Glutamatergic neuron (in vitro differentiated cells): Measurements from ENCODE around the gene TACC2. TPM values are rescaled to one million over a fixed set of nuclear protein-coding genes. Genes with fewer than 3 reads are reported as not detected.

Source experiments
- DNase-seq: peaks from one replicate; pipeline ENCODE4 v3.0.0; 2022
- H3K27ac Mint-ChIP-seq: one replicate; pipeline ENCODE4 v1.8.0; 2020; ENCODE audit warnings: mild to moderate bottlenecking, mixed read lengths, inconsistent platforms; ENCODE audit not compliant: unreplicated experiment
- H3K27me3 Mint-ChIP-seq: one replicate; pipeline ENCODE4 v1.8.0; 2020; ENCODE audit warnings: mild to moderate bottlenecking, moderate library complexity, mixed read lengths, inconsistent platforms; ENCODE audit not compliant: unreplicated experiment
- H3K36me3 Mint-ChIP-seq: one replicate; pipeline ENCODE4 v1.8.0; 2020; ENCODE audit warnings: mild to moderate bottlenecking, mixed read lengths, inconsistent platforms; ENCODE audit not compliant: unreplicated experiment
- H3K4me1 Mint-ChIP-seq: one replicate; pipeline ENCODE4 v1.8.0; 2020; ENCODE audit warnings: mild to moderate bottlenecking, low read depth, mixed read lengths, inconsistent platforms; ENCODE audit not compliant: unreplicated experiment
- H3K4me3 Mint-ChIP-seq: one replicate; pipeline ENCODE4 v1.8.0; 2020; ENCODE audit warnings: mild to moderate bottlenecking, mixed read lengths, inconsistent platforms; ENCODE audit not compliant: unreplicated experiment
- H3K9me3 Mint-ChIP-seq: one replicate; pipeline ENCODE4 v1.8.0; 2020; ENCODE audit warnings: mild to moderate bottlenecking, moderate library complexity, mixed read lengths, inconsistent platforms; ENCODE audit not compliant: unreplicated experiment
- total RNA-seq: library from RNA; stranded (reverse); fragmentation: NEBNext Ultra II Directional; extraction: Animal tissue kit (Norgen Biotek cat#: 25700); gene quantifications from one replicate; pipeline ENCODE4 v1.2.1, GENCODE V29; 2021; ENCODE audit not compliant: unreplicated experiment
- TF ChIP-seq, protein P1 (sequence below): fragments of 200-600 bp; sonication (generic); IDR thresholded peaks from one replicate; pipeline ENCODE4 v1.5.0; 2021; ENCODE audit not compliant: partially characterized antibody, unreplicated experiment

The TACC2 gene
- total RNA-seq, 1 donor from 2014 or later, result 499 TPM

DNA sequence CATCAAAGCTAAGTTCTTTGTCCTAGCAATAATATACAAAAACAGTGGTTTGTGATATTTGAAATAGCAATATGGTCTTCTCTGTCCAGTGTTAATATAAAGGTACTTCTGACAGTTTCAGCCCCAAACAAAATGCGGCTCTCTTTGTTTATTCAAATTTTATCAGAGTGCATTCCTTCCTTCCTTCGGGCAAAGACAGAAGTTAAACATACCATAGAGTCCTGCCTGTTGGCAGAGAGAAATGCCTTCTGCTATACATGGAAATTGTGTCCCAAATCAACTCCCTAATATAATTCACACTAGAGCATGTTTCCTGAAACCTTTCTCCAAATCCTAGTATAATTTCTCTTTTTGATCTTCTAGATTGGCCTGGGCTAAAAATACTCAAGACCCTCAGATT lies 39.9 kb upstream of the TACC2 start:
- H3K36me3 Mint-ChIP-seq, result peaks cover 5% of the 10 kb centered on the region
- no peaks in the 10 kb centered on the region for H3K27me3 Mint-ChIP-seq
- TF ChIP-seq, protein P1, sequence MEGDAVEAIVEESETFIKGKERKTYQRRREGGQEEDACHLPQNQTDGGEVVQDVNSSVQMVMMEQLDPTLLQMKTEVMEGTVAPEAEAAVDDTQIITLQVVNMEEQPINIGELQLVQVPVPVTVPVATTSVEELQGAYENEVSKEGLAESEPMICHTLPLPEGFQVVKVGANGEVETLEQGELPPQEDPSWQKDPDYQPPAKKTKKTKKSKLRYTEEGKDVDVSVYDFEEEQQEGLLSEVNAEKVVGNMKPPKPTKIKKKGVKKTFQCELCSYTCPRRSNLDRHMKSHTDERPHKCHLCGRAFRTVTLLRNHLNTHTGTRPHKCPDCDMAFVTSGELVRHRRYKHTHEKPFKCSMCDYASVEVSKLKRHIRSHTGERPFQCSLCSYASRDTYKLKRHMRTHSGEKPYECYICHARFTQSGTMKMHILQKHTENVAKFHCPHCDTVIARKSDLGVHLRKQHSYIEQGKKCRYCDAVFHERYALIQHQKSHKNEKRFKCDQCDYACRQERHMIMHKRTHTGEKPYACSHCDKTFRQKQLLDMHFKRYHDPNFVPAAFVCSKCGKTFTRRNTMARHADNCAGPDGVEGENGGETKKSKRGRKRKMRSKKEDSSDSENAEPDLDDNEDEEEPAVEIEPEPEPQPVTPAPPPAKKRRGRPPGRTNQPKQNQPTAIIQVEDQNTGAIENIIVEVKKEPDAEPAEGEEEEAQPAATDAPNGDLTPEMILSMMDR, result no peak
- H3K4me3 Mint-ChIP-seq, result no peak overlapping the region
- no peak overlapping the region for H3K27ac Mint-ChIP-seq
- no peak for DNase-seq
- peaks cover 2% of the 10 kb centered on the region for H3K9me3 Mint-ChIP-seq
- no peaks in the 10 kb centered on the region for H3K4me1 Mint-ChIP-seq

DNA sequence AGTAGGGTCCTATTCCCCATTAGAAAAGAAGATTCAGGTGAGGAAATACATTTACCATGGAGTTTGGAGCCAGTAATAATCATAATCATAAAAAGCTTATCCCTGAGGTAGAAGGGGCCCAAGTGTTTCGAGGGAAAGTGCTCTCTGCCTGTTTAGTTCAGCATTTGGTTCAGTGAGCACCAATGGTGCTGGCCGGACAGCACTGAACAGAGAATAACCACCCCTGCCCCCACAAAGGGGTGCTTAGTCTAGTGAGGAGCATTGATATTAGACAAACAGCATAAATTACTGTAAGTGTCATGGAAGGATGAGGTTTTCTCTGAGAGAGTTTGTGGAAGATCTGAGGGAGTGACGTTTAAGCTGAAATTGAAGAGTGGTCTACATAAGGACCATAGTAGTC lies 39.5 kb upstream of the TACC2 start:
- no peak overlapping the region for H3K4me3 Mint-ChIP-seq
- TF ChIP-seq, protein P1, result no peak
- no peaks in the 10 kb centered on the region for H3K27me3 Mint-ChIP-seq
- no peak for DNase-seq
- no peak overlapping the region for H3K27ac Mint-ChIP-seq
- no peaks in the 10 kb centered on the region for H3K4me1 Mint-ChIP-seq
- H3K9me3 Mint-ChIP-seq, result peaks cover 2% of the 10 kb centered on the region
- peaks cover 5% of the 10 kb centered on the region for H3K36me3 Mint-ChIP-seq

DNA sequence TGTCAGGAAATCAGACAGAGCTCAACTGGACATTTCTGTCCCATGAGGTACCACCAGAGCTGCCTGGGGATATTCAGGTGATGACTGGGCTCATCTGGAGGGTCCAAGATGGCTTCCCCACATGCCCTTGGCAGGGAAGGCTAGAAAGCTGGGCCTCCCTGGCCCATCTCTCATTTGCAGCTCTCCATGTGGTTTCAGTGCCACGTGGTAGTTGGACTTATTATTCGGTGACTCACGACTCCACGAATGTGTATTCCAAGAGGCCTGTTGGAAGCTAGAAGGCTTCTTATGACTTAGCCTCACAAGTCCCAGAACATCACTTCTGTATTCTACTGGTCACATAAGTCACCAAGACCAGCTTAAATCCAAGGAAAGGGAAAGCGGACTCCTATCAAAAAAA lies 36.7 kb upstream of the TACC2 start:
- TF ChIP-seq, protein P1, result no peak
- no peaks in the 10 kb centered on the region for H3K27me3 Mint-ChIP-seq
- H3K36me3 Mint-ChIP-seq, result peaks cover 5% of the 10 kb centered on the region
- DNase-seq, result no peak
- no peak overlapping the region for H3K4me3 Mint-ChIP-seq
- no peak overlapping the region for H3K27ac Mint-ChIP-seq
- H3K9me3 Mint-ChIP-seq, result peaks cover 2% of the 10 kb centered on the region
- no peaks in the 10 kb centered on the region for H3K4me1 Mint-ChIP-seq

DNA sequence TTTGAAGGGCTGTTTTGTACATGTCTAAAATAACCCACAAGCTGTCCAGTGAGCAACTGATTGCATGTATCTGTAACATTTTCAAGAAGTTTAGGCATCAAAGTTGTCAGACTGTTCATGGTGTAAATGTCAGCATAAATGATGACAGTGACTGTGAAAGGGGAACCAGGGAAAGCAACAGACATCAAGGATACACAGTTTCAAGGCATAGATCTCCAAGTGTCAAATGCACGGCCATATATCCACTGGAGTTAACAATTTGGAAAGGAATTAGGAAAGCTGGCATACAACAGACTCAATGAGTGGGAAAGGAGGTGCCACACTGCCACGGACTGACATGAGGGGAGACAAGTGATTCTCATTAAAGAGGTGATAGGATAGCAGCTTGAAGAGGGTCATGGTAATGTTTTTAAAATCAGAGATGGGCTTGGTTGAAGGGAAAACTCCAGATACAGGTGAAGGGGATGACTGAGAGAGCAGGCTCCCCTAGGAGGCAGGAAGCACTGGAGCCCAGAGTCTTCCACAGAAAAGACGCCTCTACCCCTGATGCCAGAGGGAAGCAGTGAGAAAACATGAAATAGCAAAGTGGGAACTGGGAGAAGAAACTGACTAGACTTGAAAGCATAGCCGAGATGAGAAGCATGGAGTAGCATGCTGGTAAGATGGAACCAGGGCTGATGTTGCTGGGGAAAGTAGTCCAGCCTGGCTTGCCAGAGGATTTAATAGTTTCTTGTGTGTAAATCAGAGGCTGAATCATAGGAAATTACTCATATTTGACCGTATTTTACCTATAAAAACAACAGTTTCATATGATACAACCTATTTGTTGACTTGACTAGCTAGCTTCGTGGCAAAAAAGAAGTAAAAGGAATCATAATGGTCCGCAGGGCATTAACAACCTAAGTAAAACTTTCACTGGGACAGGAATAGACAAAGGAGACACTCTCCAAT lies 32.6 kb upstream of the TACC2 start:
- Mint-ChIP-seq H3K4me3 (no peak overlapping the region), H3K4me1 (no peaks in the 10 kb centered on the region), H3K9me3 (peaks cover 2% of the 10 kb centered on the region), H3K27ac (no peak overlapping the region), H3K36me3 (no peaks in the 10 kb centered on the region), H3K27me3 (no peaks in the 10 kb centered on the region)
- DNase-seq, result no peak
- TF ChIP-seq, protein P1, result no peak

DNA sequence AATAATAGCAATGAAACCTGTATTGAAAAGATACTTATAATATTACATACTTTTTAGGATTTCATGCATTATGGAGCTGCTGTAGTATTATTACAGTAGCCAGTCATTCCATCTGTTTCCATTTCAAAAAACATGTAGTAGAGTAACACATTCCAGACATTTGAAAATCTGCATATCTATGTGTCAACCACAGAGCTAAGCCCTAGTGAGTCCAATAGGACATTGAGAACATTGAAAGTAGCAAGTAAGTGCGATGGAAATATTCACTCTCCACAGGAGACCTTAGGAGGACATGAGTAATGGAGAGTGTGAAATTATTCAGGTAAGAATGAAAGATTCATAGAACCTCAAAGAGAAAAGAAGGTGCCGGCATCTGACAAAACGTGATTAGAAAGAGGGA lies 29.3 kb upstream of the TACC2 start:
- H3K27me3 Mint-ChIP-seq, result no peaks in the 10 kb centered on the region
- TF ChIP-seq, protein P1, result no peak
- no peaks in the 10 kb centered on the region for H3K9me3 Mint-ChIP-seq
- no peaks in the 10 kb centered on the region for H3K36me3 Mint-ChIP-seq
- no peak overlapping the region for H3K27ac Mint-ChIP-seq
- no peak overlapping the region for H3K4me3 Mint-ChIP-seq
- no peak for DNase-seq
- H3K4me1 Mint-ChIP-seq, result no peaks in the 10 kb centered on the region
